ENCODE measurements around the gene CPXM2.

DNA sequence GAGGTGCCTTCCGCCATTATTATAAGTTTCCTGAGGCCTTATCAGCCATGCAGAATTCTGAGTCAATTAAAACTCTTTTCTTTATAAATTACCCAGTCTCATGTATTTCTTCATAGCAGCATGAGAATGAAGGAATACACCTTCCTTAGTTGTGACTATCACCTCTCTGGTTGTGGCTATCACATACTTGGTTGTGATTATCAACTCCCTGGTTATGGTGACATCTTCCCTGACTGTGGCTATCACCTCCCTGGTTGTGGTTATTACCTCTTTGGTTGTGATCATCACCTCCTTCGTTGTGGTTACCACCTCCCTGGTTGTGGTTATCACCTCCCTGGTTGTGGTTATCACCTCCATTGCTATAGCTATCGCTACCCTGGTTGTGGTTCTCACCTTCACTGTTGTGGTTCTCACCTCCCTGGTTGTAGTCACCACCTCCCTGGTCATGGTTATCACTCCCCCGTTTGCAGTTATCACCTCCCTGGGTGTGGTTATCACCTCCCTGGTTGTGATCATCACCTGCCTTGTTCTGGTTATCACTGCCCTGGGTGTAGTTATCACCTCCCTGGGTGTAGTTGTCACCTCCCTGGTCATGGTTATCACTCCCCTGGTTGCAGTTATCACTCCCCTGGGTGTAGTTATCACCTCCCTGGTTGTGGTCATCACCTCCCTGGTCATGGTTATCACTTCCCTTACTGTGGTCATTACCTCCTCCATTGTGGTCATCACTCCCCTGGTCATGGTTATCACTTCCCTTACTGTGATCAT is 119.5 kb downstream of the CPXM2 start:
- TF ChIP-seq, protein P1, sequence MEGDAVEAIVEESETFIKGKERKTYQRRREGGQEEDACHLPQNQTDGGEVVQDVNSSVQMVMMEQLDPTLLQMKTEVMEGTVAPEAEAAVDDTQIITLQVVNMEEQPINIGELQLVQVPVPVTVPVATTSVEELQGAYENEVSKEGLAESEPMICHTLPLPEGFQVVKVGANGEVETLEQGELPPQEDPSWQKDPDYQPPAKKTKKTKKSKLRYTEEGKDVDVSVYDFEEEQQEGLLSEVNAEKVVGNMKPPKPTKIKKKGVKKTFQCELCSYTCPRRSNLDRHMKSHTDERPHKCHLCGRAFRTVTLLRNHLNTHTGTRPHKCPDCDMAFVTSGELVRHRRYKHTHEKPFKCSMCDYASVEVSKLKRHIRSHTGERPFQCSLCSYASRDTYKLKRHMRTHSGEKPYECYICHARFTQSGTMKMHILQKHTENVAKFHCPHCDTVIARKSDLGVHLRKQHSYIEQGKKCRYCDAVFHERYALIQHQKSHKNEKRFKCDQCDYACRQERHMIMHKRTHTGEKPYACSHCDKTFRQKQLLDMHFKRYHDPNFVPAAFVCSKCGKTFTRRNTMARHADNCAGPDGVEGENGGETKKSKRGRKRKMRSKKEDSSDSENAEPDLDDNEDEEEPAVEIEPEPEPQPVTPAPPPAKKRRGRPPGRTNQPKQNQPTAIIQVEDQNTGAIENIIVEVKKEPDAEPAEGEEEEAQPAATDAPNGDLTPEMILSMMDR (conservative IDR thresholded peaks at IDR 0.05 in 1 of 2, IDR thresholded peaks at IDR 0.05 in 1 of 2; ENCODE audit: low read depth in 1 of 2, low read length in 2 of 2): no peak
- no peak for TF ChIP-seq EZH2 (IDR thresholded peaks at IDR 0.05; ENCODE audit: low read length, missing control alignments)
